ENCODE data around the gene TMEM127. TPM values are rescaled to one million over a fixed set of nuclear protein-coding genes. Genes with fewer than 3 reads are reported as not detected.

TMEM127 gene
- total RNA-seq, 1 experiment from 2014 or later = 25.3 TPM

DNA sequence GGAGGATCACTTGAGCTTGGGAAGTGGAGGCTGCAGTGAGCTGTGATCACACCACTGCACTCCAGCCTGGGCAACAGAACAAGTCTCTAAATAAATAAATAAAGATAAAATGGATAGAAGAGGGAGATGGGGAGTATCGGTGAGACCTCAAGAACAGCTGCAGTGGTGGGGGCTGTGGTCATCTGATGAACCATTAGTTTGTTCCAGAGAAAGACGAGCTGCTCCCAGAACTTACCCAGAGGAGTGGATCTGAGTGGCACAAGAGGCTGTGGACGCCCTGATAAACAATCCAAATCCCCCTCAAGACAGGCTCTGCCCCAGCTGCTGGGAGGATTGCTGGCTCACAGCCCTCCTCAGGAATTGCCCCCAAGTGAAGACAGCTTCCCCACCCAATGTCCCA is 26.7 kb downstream of the TMEM127 start:
- no peak overlapping the region for H3K27ac ChIP-seq (ENCODE audit: low read depth, low read length)
- no peaks in the 10 kb centered on the region for H3K9me3 ChIP-seq (ENCODE audit: control insufficient read depth in 1 of 2, insufficient read depth in 1 of 2, low read depth in 1 of 2, low read length in 2 of 2)
- no peaks in the 10 kb centered on the region for H3K4me1 ChIP-seq (ENCODE audit: control insufficient read depth in 1 of 2, insufficient read depth in 2 of 2, low read length in 2 of 2)
- H3K27me3 ChIP-seq (ENCODE audit: insufficient read depth, low read length) = no peaks in the 10 kb centered on the region
- POLR2A ChIA-PET = no interaction called here
- intact Hi-C loops (cut with micrococcal nuclease) = no loop called here
- no peak overlapping the region for H3K9ac ChIP-seq (ENCODE audit: low read length)
- H3K79me2 ChIP-seq (ENCODE audit: insufficient read depth, low read length) = no peaks in the 10 kb centered on the region
- ATAC-seq = no peak
- RAD21 ChIA-PET (ENCODE audit: low non-redundant PET in 1 of 2, low total read pairs in 2 of 2, uncharacterized antibody in 2 of 2, unreplicated experiment in 2 of 2) = no interaction called here
- CTCF ChIA-PET = no interaction called here
- no peaks in the 10 kb centered on the region for H3K9me2 ChIP-seq (ENCODE audit: insufficient read depth)
- H2AFZ ChIP-seq (ENCODE audit: low read depth, low read length, poor library complexity, severe bottlenecking) = no peak overlapping the region
- TF ChIP-seq EGR1 (IDR thresholded peaks at IDR 0.05; ENCODE audit: low read depth) (no peak), EZH2phosphoT487 (IDR thresholded peaks at IDR 0.05; ENCODE audit: borderline replicate concordance) (no peak), POLR2A (IDR thresholded peaks at IDR 0.05; ENCODE audit: borderline replicate concordance, extremely low read depth, insufficient read depth, insufficient read length) (no peak), JUND (IDR thresholded peaks at IDR 0.05) (no peak), TCF7L2 (IDR thresholded peaks at IDR 0.05; ENCODE audit: borderline replicate concordance, extremely low read depth, insufficient read depth, insufficient read length) (no peak), FOSL1 (IDR thresholded peaks at IDR 0.05; ENCODE audit: low read depth) (no peak), POLR2AphosphoS5 (IDR thresholded peaks at IDR 0.05; ENCODE audit: low read depth, low read length) (no peak), ELF1 (IDR thresholded peaks at IDR 0.05; ENCODE audit: borderline replicate concordance, low read depth) (no peak), ZNF274 (IDR thresholded peaks at IDR 0.05; ENCODE audit: low read depth, low read length) (no peak), RAD21 (IDR thresholded peaks at IDR 0.05; ENCODE audit: low read depth) (no peak), YY1 (IDR thresholded peaks at IDR 0.05; ENCODE audit: extremely low read depth, insufficient replicate concordance, low read depth, low read length) (no peak), ZFX (IDR thresholded peaks at IDR 0.05) (no peak), CBX3 (IDR thresholded peaks at IDR 0.05; ENCODE audit: low read depth) (no peak)
- TF ChIP-seq, protein P1, sequence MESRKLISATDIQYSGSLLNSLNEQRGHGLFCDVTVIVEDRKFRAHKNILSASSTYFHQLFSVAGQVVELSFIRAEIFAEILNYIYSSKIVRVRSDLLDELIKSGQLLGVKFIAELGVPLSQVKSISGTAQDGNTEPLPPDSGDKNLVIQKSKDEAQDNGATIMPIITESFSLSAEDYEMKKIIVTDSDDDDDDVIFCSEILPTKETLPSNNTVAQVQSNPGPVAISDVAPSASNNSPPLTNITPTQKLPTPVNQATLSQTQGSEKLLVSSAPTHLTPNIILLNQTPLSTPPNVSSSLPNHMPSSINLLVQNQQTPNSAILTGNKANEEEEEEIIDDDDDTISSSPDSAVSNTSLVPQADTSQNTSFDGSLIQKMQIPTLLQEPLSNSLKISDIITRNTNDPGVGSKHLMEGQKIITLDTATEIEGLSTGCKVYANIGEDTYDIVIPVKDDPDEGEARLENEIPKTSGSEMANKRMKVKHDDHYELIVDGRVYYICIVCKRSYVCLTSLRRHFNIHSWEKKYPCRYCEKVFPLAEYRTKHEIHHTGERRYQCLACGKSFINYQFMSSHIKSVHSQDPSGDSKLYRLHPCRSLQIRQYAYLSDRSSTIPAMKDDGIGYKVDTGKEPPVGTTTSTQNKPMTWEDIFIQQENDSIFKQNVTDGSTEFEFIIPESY (IDR thresholded peaks at IDR 0.05; ENCODE audit: extremely low read depth, insufficient replicate concordance, low read length) = no peak
- TF ChIP-seq, protein P2, sequence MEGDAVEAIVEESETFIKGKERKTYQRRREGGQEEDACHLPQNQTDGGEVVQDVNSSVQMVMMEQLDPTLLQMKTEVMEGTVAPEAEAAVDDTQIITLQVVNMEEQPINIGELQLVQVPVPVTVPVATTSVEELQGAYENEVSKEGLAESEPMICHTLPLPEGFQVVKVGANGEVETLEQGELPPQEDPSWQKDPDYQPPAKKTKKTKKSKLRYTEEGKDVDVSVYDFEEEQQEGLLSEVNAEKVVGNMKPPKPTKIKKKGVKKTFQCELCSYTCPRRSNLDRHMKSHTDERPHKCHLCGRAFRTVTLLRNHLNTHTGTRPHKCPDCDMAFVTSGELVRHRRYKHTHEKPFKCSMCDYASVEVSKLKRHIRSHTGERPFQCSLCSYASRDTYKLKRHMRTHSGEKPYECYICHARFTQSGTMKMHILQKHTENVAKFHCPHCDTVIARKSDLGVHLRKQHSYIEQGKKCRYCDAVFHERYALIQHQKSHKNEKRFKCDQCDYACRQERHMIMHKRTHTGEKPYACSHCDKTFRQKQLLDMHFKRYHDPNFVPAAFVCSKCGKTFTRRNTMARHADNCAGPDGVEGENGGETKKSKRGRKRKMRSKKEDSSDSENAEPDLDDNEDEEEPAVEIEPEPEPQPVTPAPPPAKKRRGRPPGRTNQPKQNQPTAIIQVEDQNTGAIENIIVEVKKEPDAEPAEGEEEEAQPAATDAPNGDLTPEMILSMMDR (IDR thresholded peaks at IDR 0.05 in 2 of 3, conservative IDR thresholded peaks at IDR 0.05 in 1 of 3; ENCODE audit: borderline replicate concordance in 1 of 3, insufficient read depth in 1 of 3, low read depth in 2 of 3, low read length in 2 of 3) = no peak
- TF ChIP-seq, protein P3, sequence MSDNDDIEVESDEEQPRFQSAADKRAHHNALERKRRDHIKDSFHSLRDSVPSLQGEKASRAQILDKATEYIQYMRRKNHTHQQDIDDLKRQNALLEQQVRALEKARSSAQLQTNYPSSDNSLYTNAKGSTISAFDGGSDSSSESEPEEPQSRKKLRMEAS (IDR thresholded peaks at IDR 0.05) = no peak
- BruUV-seq (replicated peaks) = no TSS peak
- no peak for DNase-seq (ENCODE audit: low read depth, low spot score)
- no peaks in the 10 kb centered on the region for H3K36me3 ChIP-seq (ENCODE audit: control insufficient read depth in 1 of 2, insufficient read depth in 2 of 2, low read length in 2 of 2)
- no peak overlapping the region for H3K4me3 ChIP-seq (replicated peaks in 1 of 2; ENCODE audit: low read depth in 1 of 2, low read length in 2 of 2)
- no peak overlapping the region for H3K4me2 ChIP-seq (ENCODE audit: low read length)
- no peaks in the 10 kb centered on the region for H4K20me1 ChIP-seq (ENCODE audit: insufficient read depth)

Measured in HCT116 (cell line).